Measurements from ENCODE around the gene MVB12B.

The MVB12B gene

DNA sequence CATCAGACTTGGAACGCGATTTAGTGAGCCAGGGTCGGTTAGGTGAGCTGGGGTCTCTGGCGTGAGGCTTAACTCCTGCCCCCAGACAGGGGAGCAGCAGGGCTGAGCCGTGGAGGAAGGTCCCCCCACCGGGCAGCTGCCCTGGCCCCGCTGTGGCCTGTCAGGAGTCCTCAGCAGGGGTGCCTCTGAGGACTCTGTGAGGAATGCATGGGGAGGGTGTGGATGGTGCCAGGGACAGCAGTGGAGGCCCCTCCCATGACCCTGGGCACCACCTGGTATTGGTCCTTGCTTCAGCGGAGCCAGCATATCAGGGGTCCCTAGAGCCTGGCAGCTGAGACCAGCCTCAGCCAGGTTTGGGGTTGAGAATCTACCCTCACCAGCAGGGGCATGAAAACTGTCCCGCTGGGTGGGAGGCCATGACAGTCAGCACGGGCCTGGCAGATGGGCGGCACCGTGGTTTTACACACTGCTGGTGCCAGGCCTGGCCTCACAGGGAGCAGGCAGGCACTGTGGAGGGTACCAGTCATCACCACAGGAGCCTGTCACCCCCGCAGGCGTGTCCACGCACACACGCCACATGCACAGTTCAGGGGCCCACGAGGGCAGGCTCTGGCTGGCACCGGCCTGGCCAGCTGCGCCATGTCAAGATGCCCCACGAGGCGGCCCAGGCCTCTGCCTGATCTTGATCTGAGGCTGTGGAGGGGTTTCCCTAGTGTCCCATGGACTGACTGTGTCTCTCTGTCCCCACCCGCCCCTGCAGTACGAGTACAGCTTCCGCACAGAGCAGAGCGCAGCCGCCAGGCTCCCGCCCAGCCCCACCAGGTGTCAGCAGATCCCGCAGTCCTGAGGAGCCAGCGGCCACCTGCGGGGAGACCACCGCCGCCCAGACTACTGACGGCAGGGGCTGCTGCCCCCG, 176.0 kb downstream of the MVB12B start:
- TF ChIP-seq, protein P1, sequence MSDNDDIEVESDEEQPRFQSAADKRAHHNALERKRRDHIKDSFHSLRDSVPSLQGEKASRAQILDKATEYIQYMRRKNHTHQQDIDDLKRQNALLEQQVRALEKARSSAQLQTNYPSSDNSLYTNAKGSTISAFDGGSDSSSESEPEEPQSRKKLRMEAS (IDR thresholded peaks at IDR 0.05; ENCODE audit: low read depth, low read length) = no peak
- no peak for TF ChIP-seq MYC (IDR thresholded peaks at IDR 0.05; ENCODE audit: low read depth, low read length)
- no peak for TF ChIP-seq CTCF (IDR thresholded peaks at IDR 0.05; ENCODE audit: low read depth, low read length)
- no peak for TF ChIP-seq POLR2A (IDR thresholded peaks at IDR 0.05; ENCODE audit: extremely low read depth, insufficient read length)
- no peak overlapping the region for H3K4me3 ChIP-seq (ENCODE audit: low read depth, low read length)
- no peak for DNase-seq (ENCODE audit: low read depth)

GRCh38 chr9:126503333-126504085, 176.9 kb downstream of the MVB12B start:
- DNase-seq (ENCODE audit: low read depth) = peak; percentile 22
- TF ChIP-seq CTCF (IDR thresholded peaks at IDR 0.05; ENCODE audit: low read depth, low read length) = no peak
- no peak for TF ChIP-seq MYC (IDR thresholded peaks at IDR 0.05; ENCODE audit: low read depth, low read length)
- TF ChIP-seq, protein P1 (IDR thresholded peaks at IDR 0.05; ENCODE audit: low read depth, low read length) = no peak
- TF ChIP-seq POLR2A (IDR thresholded peaks at IDR 0.05; ENCODE audit: extremely low read depth, insufficient read length) = no peak
- no peak overlapping the region for H3K4me3 ChIP-seq (ENCODE audit: low read depth, low read length)

- H3K4me3 ChIP-seq (ENCODE audit: low read depth, low read length) = no peak overlapping the region
- no peak for TF ChIP-seq POLR2A (IDR thresholded peaks at IDR 0.05; ENCODE audit: extremely low read depth, insufficient read length)
- no peak for TF ChIP-seq MYC (IDR thresholded peaks at IDR 0.05; ENCODE audit: low read depth, low read length)
- TF ChIP-seq, protein P1 (IDR thresholded peaks at IDR 0.05; ENCODE audit: low read depth, low read length) = no peak
- TF ChIP-seq CTCF (IDR thresholded peaks at IDR 0.05; ENCODE audit: low read depth, low read length) = no peak
- DNase-seq (ENCODE audit: low read depth) = no peak
Measured at GRCh38 chr9:126504086-126504976, 177.7 kb downstream of the MVB12B start.

GRCh38 chr9:126504977-126505455, 178.4 kb downstream of the MVB12B start:
- TF ChIP-seq, protein P1 (IDR thresholded peaks at IDR 0.05; ENCODE audit: low read depth, low read length) = no peak
- TF ChIP-seq POLR2A (IDR thresholded peaks at IDR 0.05; ENCODE audit: extremely low read depth, insufficient read length) (no peak), CTCF (IDR thresholded peaks at IDR 0.05; ENCODE audit: low read depth, low read length) (no peak), MYC (IDR thresholded peaks at IDR 0.05; ENCODE audit: low read depth, low read length) (no peak)

More at GRCh38 chr9:126504977-126505455, 178.4 kb downstream of the MVB12B start:
- no peak overlapping the region for H3K4me3 ChIP-seq (ENCODE audit: low read depth, low read length)
- DNase-seq (ENCODE audit: low read depth) = no peak
